PC-3 (cell line): ENCODE measurements around the gene MBNL1. TPM values are rescaled to one million over a fixed set of nuclear protein-coding genes. Genes with fewer than 3 reads are reported as not detected.

ENCODE experiments used
- ATAC-seq: fragments of 200-7000 bp; cut with Tn5 transposase; 2 replicates; pipeline ENCODE4 v1.9.1; 2020; ENCODE audit warnings: mild to moderate bottlenecking, moderate library complexity
- BruUV-seq: library from RNA; stranded (reverse); fragments of 400-500 nt; replicated peaks from 2 replicates; lab custom pipeline; 2021; lab: Mats Ljungman, UMichigan
- CTCF ChIA-PET: fragments of 300-600 bp; sonication (Branson Sonifier 250); formaldehyde crosslinking; loops from one replicate; lab custom pipeline; 2022; ENCODE audit warnings: antibody characterized with exemption; lab: Charles Lee
- POLR2A ChIA-PET: fragments of 300-600 bp; sonication (Branson Sonifier 250); formaldehyde crosslinking; loops from one replicate; lab custom pipeline; 2022; ENCODE audit warnings: antibody characterized with exemption; ENCODE audit not compliant: unreplicated experiment; lab: Charles Lee
- DNase-seq: peaks from one replicate; pipeline ENCODE4 v3.0.0-alpha.2; 2015
- H2AFZ ChIP-seq: fragments of 300-600 bp; sonication (generic); 2 replicates; pipeline ENCODE4 v1.6.0; 2016; ENCODE audit warnings: antibody characterized with exemption, low read length
- H3F3A ChIP-seq: fragments of 300-600 bp; sonication (generic); one replicate; pipeline ENCODE4 v1.6.0; 2017; ENCODE audit warnings: antibody characterized with exemption, low read length, control low read depth, mild to moderate bottlenecking; ENCODE audit not compliant: unreplicated experiment
- H3K27ac ChIP-seq: fragments of 300-600 bp; sonication (generic); 2 replicates; pipeline ENCODE4 v1.5.1; 2016; ENCODE audit warnings: mild to moderate bottlenecking, low read length
- H3K27me3 ChIP-seq: fragments of 300-600 bp; sonication (generic); 2 replicates; pipeline ENCODE4 v1.6.1; 2016; ENCODE audit warnings: low read length, mixed read lengths
- H3K36me3 ChIP-seq: fragments of 300-600 bp; sonication (generic); 2 replicates; pipeline ENCODE4 v1.6.1; 2016; ENCODE audit warnings: low read depth, mixed run types, low read length, mixed read lengths
- H3K4me1 ChIP-seq: fragments of 300-600 bp; sonication (generic); 2 replicates; pipeline ENCODE4 v1.5.1; 2016; ENCODE audit warnings: low read length; ENCODE audit not compliant: insufficient read depth
- H3K4me2 ChIP-seq: fragments of 300-600 bp; sonication (generic); 2 replicates; pipeline ENCODE4 v1.6.0; 2016; ENCODE audit warnings: low read length
- H3K4me3 ChIP-seq: fragments of 300-600 bp; sonication (generic); 2 replicates; pipeline ENCODE4 v1.5.1; 2016; ENCODE audit warnings: mild to moderate bottlenecking, low read length, mixed read lengths
- H3K79me2 ChIP-seq: fragments of 300-600 bp; sonication (generic); 2 replicates; pipeline ENCODE4 v1.6.1; 2017; ENCODE audit warnings: low read length, mixed read lengths
- H3K9ac ChIP-seq: fragments of 300-600 bp; sonication (generic); 2 replicates; pipeline ENCODE4 v1.6.0; 2016; ENCODE audit warnings: mild to moderate bottlenecking, low read length
- H3K9me2 ChIP-seq: fragments of 300-600 bp; sonication (generic); replicated peaks from 2 replicates; pipeline ENCODE4 v1.6.1; 2016; ENCODE audit warnings: mixed run types, low read length, mixed read lengths
- H3K9me3 ChIP-seq: fragments of 300-600 bp; sonication (generic); 2 replicates; pipeline ENCODE4 v1.6.1; 2016; ENCODE audit warnings: low read length, mixed read lengths
- H4K20me1 ChIP-seq: fragments of 300-600 bp; sonication (generic); 2 replicates; pipeline ENCODE4 v1.6.1; 2016; ENCODE audit warnings: low read length, mixed read lengths
- EZH2 ChIP-seq: fragments of 300-600 bp; sonication (generic); IDR thresholded peaks from one replicate; pipeline ENCODE4 v1.6.1; 2017; ENCODE audit warnings: antibody characterized with exemption, mild to moderate bottlenecking, low read length; ENCODE audit not compliant: unreplicated experiment
- EZH2phosphoT487 ChIP-seq: fragments of 300-600 bp; sonication (generic); IDR thresholded peaks from 2 replicates; pipeline ENCODE4 v1.6.1; 2018; ENCODE audit warnings: mild to moderate bottlenecking, antibody characterized with exemption, low read length, borderline replicate concordance
- intact Hi-C: fragments of 100-400 bp; cut with micrococcal nuclease; formaldehyde crosslinking; loops from 2 replicates; pipeline ENCODE4 v1.9.0; 2023
- total RNA-seq: library from RNA; depleted of rRNA; stranded (reverse); fragments of >200 nt; gene quantifications from 2 replicates; pipeline ENCODE4 v1.2.3, GENCODE V29; 2014
- TF ChIP-seq, protein P1 (sequence below): fragments of 300-600 bp; sonication (generic); conservative IDR thresholded peaks from 2 replicates; pipeline ENCODE4 v1.5.1; 2017; ENCODE audit warnings: antibody characterized with exemption, low read depth, mild to moderate bottlenecking, low read length

Gene MBNL1
- total RNA-seq, 1 experiment from 2014 or later = 161 TPM

DNA sequence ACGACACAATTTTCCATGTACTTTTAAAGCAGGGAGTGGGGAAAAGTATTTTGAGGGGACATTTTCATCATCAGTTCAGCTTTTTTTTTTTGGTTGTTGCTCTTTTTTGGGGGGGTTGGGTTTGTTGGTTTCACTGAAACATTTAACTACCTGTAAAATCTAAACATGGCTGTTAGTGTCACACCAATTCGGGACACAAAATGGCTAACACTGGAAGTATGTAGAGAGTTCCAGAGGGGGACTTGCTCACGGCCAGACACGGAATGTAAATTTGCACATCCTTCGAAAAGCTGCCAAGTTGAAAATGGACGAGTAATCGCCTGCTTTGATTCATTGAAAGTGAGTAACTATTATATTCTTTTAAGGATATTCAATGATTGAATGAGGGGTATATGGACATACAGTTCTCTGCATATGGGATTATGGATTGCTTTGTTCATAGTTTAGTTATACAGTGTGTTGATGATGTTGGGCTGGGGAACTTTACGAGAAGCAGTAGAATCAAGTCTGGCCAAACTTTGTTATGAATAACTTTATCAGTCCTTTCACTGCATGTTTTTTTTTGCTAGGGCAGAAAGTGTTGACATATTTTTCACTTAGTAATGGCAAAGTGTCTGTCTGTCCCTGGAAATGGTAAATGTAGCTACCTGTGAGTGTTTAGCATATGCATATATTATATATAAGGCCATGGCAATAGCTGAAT, 31.5 kb downstream of the MBNL1 start:
- Histone ChIP-seq H3K79me2 (peaks cover 100% of the 10 kb centered on the region), H3K4me2 (0 out of 2 replicates have a peak overlapping the region, but pooled peaks have one; percentile 7), H2AFZ (no peak overlapping the region), H3K4me3 (no peak overlapping the region), H3K36me3 (peaks cover 22% of the 10 kb centered on the region), H3K27me3 (no peaks in the 10 kb centered on the region), H4K20me1 (peaks cover 6% of the 10 kb centered on the region; the same call in 1 of the 2 replicates), H3K27ac (no peak overlapping the region), H3K9ac (no peak overlapping the region), H3K9me3 (no peaks in the 10 kb centered on the region), H3K9me2 (no peaks in the 10 kb centered on the region), H3K4me1 (peaks cover 52% of the 10 kb centered on the region), H3F3A (no peaks in the 10 kb centered on the region)
- ATAC-seq = no peak
- TF ChIP-seq, protein P1, sequence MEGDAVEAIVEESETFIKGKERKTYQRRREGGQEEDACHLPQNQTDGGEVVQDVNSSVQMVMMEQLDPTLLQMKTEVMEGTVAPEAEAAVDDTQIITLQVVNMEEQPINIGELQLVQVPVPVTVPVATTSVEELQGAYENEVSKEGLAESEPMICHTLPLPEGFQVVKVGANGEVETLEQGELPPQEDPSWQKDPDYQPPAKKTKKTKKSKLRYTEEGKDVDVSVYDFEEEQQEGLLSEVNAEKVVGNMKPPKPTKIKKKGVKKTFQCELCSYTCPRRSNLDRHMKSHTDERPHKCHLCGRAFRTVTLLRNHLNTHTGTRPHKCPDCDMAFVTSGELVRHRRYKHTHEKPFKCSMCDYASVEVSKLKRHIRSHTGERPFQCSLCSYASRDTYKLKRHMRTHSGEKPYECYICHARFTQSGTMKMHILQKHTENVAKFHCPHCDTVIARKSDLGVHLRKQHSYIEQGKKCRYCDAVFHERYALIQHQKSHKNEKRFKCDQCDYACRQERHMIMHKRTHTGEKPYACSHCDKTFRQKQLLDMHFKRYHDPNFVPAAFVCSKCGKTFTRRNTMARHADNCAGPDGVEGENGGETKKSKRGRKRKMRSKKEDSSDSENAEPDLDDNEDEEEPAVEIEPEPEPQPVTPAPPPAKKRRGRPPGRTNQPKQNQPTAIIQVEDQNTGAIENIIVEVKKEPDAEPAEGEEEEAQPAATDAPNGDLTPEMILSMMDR = no peak
- TF ChIP-seq EZH2 (no peak), EZH2phosphoT487 (no peak)
- no TSS peak for BruUV-seq
- POLR2A ChIA-PET = interaction anchor here (0.5 kb wide), 1 partner anchor 49 kb away, joined by 4 read pairs; no protein-coding TSS in a partner anchor
- CTCF ChIA-PET = interaction anchor here (0.6 kb wide), 2 partner anchors 29 to 144 kb away, joined by 3 read pairs; no protein-coding TSS in a partner anchor
- no peak for DNase-seq
- intact Hi-C loops = loop anchor here (10.0 kb wide), 1 partner anchor 145 kb away; no protein-coding TSS in a partner anchor

GRCh38 chr3:152301745-152302181, 33.0 kb downstream of the MBNL1 start:
- peaks cover 22% of the 10 kb centered on the region for H3K36me3 ChIP-seq
- no peak overlapping the region for H3K4me3 ChIP-seq
- H2AFZ ChIP-seq = no peak overlapping the region
- no peaks in the 10 kb centered on the region for H3K27me3 ChIP-seq
- peaks cover 3% of the 10 kb centered on the region for H3F3A ChIP-seq
- H3K79me2 ChIP-seq = peaks cover 100% of the 10 kb centered on the region
- H3K4me2 ChIP-seq = peak overlapping the region; percentile 13; the same call in 1 of the 2 replicates
- H3K27ac ChIP-seq = peak overlapping the region; percentile 54; the same call in 1 of the 2 replicates
- H4K20me1 ChIP-seq = no peaks in the 10 kb centered on the region
- TF ChIP-seq, protein P1 = no peak
- TF ChIP-seq EZH2 (no peak), EZH2phosphoT487 (no peak)
- ChIA-PET CTCF (no interaction called here), POLR2A (no interaction called here)
- intact Hi-C loops = loop anchor here (10.0 kb wide), 1 partner anchor 143 kb away; no protein-coding TSS in a partner anchor
- no peaks in the 10 kb centered on the region for H3K9me3 ChIP-seq
- no TSS peak for BruUV-seq
- H3K4me1 ChIP-seq = peaks cover 68% of the 10 kb centered on the region
- no peak for ATAC-seq
- no peak overlapping the region; the same call in 1 of the 2 replicates for H3K9ac ChIP-seq
- DNase-seq = no peak
- H3K9me2 ChIP-seq = no peaks in the 10 kb centered on the region
